SK-N-SH (cell line): ENCODE data around the gene DNAH11. TPM values are rescaled to one million over a fixed set of nuclear protein-coding genes. Genes with fewer than 3 reads are reported as not detected.

Experiments
- CTCF ChIA-PET: fragments of 300-600, 350-600 bp; formaldehyde crosslinking; extraction: SDS; loops from one replicate; lab custom pipeline; 2021; lab: Yijun Ruan, JAX
- POLR2A ChIA-PET: fragments of 350-600 bp; sonication (Branson Sonifier 250); formaldehyde crosslinking; extraction: SDS; loops from one replicate; lab custom pipeline; 2020; ENCODE audit warnings: antibody characterized with exemption, inconsistent platforms; lab: Yijun Ruan, JAX
- DNase-seq: peaks from one replicate; pipeline ENCODE4 v3.0.0; 2012
- H2AFZ ChIP-seq: fragments of 200-600 bp; sonication (generic); 2 replicates; pipeline ENCODE4 v1.8.1; 2016; ENCODE audit warnings: antibody characterized with exemption, mild to moderate bottlenecking, low read depth
- H3F3A ChIP-seq: fragments of 200-600 bp; sonication (generic); replicated peaks from 2 replicates; pipeline ENCODE3; 2016; ENCODE audit warnings: antibody characterized with exemption, mild to moderate bottlenecking; ENCODE audit not compliant: insufficient read depth
- H3K27ac ChIP-seq, 2 experiments: fragments of 200-500 bp in 1 of 2; fragments of 200-600 bp in 1 of 2; sonication (Bioruptor generic) in 1 of 2; sonication (generic), shearing (Covaris generic) in 1 of 2; 2 replicates each; pipeline versions ENCODE4 v1.5.1 to v1.6.1; 2014 to 2016; ENCODE audit warnings: low read depth in 2 of 2, inconsistent platforms in 1 of 2, low read length in 1 of 2, mild to moderate bottlenecking in 1 of 2, mixed read lengths in 1 of 2
- H3K27me3 ChIP-seq: fragments of 200-600 bp; sonication (generic), shearing (Covaris generic); 2 replicates; pipeline ENCODE4 v1.6.1; 2016; ENCODE audit warnings: mixed run types; ENCODE audit not compliant: insufficient read depth
- H3K36me3 ChIP-seq, 2 experiments: fragments of 200-500 bp in 1 of 2; fragments of 200-600 bp in 1 of 2; sonication (Bioruptor generic) in 1 of 2; sonication (generic) in 1 of 2; replicated peaks in 1 of 2; 2 replicates each; pipeline versions ENCODE3 to v1.5.1; 2014 to 2016; ENCODE audit warnings: low read length in 1 of 2, mild to moderate bottlenecking in 1 of 2; ENCODE audit not compliant: insufficient read depth in 2 of 2, control insufficient read depth in 1 of 2
- H3K4me1 ChIP-seq, 2 experiments: fragments of 200-500 bp in 1 of 2; fragments of 200-600 bp in 1 of 2; sonication (Bioruptor generic) in 1 of 2; sonication (generic), shearing (Covaris generic) in 1 of 2; 2 replicates each; pipeline versions ENCODE4 v1.5.1 to v1.6.1; 2014 to 2016; ENCODE audit warnings: low read depth in 1 of 2, low read length in 1 of 2, mixed run types in 1 of 2; ENCODE audit not compliant: insufficient read depth in 2 of 2, control insufficient read depth in 1 of 2
- H3K4me2 ChIP-seq: fragments of 200-600 bp; sonication (generic), shearing (Covaris generic); 2 replicates; pipeline ENCODE4 v1.6.1; 2017; ENCODE audit warnings: mixed run types
- H3K4me3 ChIP-seq, 2 experiments: fragments of 200-500 bp in 1 of 2; fragments of 200-600 bp in 1 of 2; sonication (Bioruptor generic) in 1 of 2; sonication (generic), shearing (Covaris generic) in 1 of 2; 2 replicates each; pipeline versions ENCODE4 v1.5.1 to v1.8.1; 2014 to 2016; ENCODE audit warnings: low read depth in 2 of 2, inconsistent platforms in 1 of 2, low read length in 1 of 2, mild to moderate bottlenecking in 1 of 2, mixed read lengths in 1 of 2, moderate library complexity in 1 of 2
- H3K79me2 ChIP-seq: fragments of 200-600 bp; sonication (generic); 2 replicates; pipeline ENCODE4 v1.8.1; 2017; ENCODE audit warnings: mild to moderate bottlenecking; ENCODE audit not compliant: insufficient read depth
- H3K9ac ChIP-seq: fragments of 200-600 bp; sonication (generic); 2 replicates; pipeline ENCODE4 v1.6.1; 2017; ENCODE audit warnings: mixed run types
- H3K9me2 ChIP-seq: fragments of 200-600 bp; sonication (generic); 2 replicates; pipeline ENCODE4 v1.6.1; 2017; ENCODE audit warnings: mixed run types
- H3K9me3 ChIP-seq: fragments of 200-600 bp; sonication (generic); 2 replicates; pipeline ENCODE4 v1.6.1; 2017; ENCODE audit warnings: mixed run types, mild to moderate bottlenecking, moderate library complexity
- H4K20me1 ChIP-seq: fragments of 200-600 bp; sonication (generic); 2 replicates; pipeline ENCODE4 v1.6.1; 2017; ENCODE audit warnings: mild to moderate bottlenecking, mixed run types; ENCODE audit not compliant: insufficient read depth
- ELF1 ChIP-seq: IDR thresholded peaks from 2 replicates; pipeline ENCODE4 v1.4.0; 2012
- EZH2phosphoT487 ChIP-seq: fragments of 200-600 bp; sonication (generic); IDR thresholded peaks from 2 replicates; pipeline ENCODE4 v1.6.1; 2017; ENCODE audit warnings: low read depth, mixed run types, mild to moderate bottlenecking, antibody characterized with exemption, moderate library complexity, borderline replicate concordance
- FOSL2 ChIP-seq: IDR thresholded peaks from 2 replicates; pipeline ENCODE4 v1.4.0; 2012; ENCODE audit warnings: low read depth, mild to moderate bottlenecking, moderate library complexity, borderline replicate concordance
- FOXJ3 ChIP-seq: sonication (generic); formaldehyde crosslinking; IDR thresholded peaks from 2 replicates; pipeline ENCODE4 v1.5.1; 2020; ENCODE audit warnings: mild to moderate bottlenecking, missing genetic modification reagents
- FOXM1 ChIP-seq: IDR thresholded peaks from 2 replicates; pipeline ENCODE4 v1.4.0; 2012; ENCODE audit warnings: low read depth, mild to moderate bottlenecking
- GABPA ChIP-seq: IDR thresholded peaks from 2 replicates; pipeline ENCODE4 v1.4.0; 2012; ENCODE audit warnings: low read depth, mild to moderate bottlenecking
- IRF3 ChIP-seq: fragments of 150-350 bp; IDR thresholded peaks from 2 replicates; pipeline ENCODE4 v1.6.1; 2016; ENCODE audit warnings: mild to moderate bottlenecking, low read depth, low read length
- JUND ChIP-seq: IDR thresholded peaks from 2 replicates; pipeline ENCODE4 v1.4.0; 2012
- MAX ChIP-seq: IDR thresholded peaks from 2 replicates; pipeline ENCODE4 v1.4.0; 2012; ENCODE audit warnings: low read depth
- MEF2A ChIP-seq: IDR thresholded peaks from 2 replicates; pipeline ENCODE4 v1.4.0; 2012; ENCODE audit warnings: low read depth, borderline replicate concordance
- NFIC ChIP-seq: IDR thresholded peaks from 2 replicates; pipeline ENCODE4 v1.4.0; 2012; ENCODE audit warnings: borderline replicate concordance
- NRF1 ChIP-seq: IDR thresholded peaks from 2 replicates; pipeline ENCODE4 v1.6.1; 2012; ENCODE audit warnings: low read depth, mild to moderate bottlenecking, low read length
- PBX3 ChIP-seq: IDR thresholded peaks from 2 replicates; pipeline ENCODE4; 2012
- RCOR1 ChIP-seq: fragments of 150-350 bp; IDR thresholded peaks from 2 replicates; pipeline ENCODE4 v1.6.1; 2017; ENCODE audit warnings: antibody characterized with exemption, low read length
- REST ChIP-seq: IDR thresholded peaks from 2 replicates; pipeline ENCODE4 v1.6.1; 2012; ENCODE audit warnings: mild to moderate bottlenecking, low read depth, low read length, moderate library complexity
- RFX5 ChIP-seq: IDR thresholded peaks from 2 replicates; pipeline ENCODE4 v1.6.1; 2012; ENCODE audit warnings: mild to moderate bottlenecking, improper control_type of control experiment, low read length
- RXRA ChIP-seq: IDR thresholded peaks from 2 replicates; pipeline ENCODE4 v1.4.0; 2012; ENCODE audit warnings: low read depth, mild to moderate bottlenecking, borderline replicate concordance
- TAF1 ChIP-seq: IDR thresholded peaks from 2 replicates; pipeline ENCODE4 v1.6.1; 2012; ENCODE audit warnings: low read depth, mild to moderate bottlenecking, low read length, moderate library complexity, borderline replicate concordance
- TCF12 ChIP-seq: IDR thresholded peaks from 2 replicates; pipeline ENCODE4 v1.4.0; 2012
- TEAD4 ChIP-seq: IDR thresholded peaks from 2 replicates; pipeline ENCODE4 v1.4.0; 2012; ENCODE audit warnings: mild to moderate bottlenecking, borderline replicate concordance; ENCODE audit not compliant: insufficient read depth
- YY1 ChIP-seq: IDR thresholded peaks from 2 replicates; pipeline ENCODE4 v1.4.0; 2012; ENCODE audit warnings: low read depth, mild to moderate bottlenecking
- WGBS: methylation state at CpG from one replicate; pipeline ENCODE4 v1.1.6; 2017; ENCODE audit warnings: low lambda C conversion rate; 5-methylcytosine and 5-hydroxymethylcytosine counted together
- polyA plus RNA-seq, 3 experiments: library from polyadenylated mRNA; depleted of rRNA; stranded (reverse); fragments of >200 nt; gene quantifications; 2 replicates each; pipeline ENCODE4 v1.2.3, GENCODE V29; 2012

Gene DNAH11
- polyA plus RNA-seq, 1 of the 3 experiments (the other 2 are of a cell fraction): 0.77 TPM

- no peak for DNase-seq
- no peak for TF ChIP-seq JUND
- TF ChIP-seq YY1: no peak
- no peak for TF ChIP-seq RFX5
- TF ChIP-seq FOXJ3: no peak
- no peak for TF ChIP-seq NRF1
- TF ChIP-seq RCOR1: no peak
- TF ChIP-seq TEAD4: no peak
- TF ChIP-seq FOXM1: no peak
- no peak for TF ChIP-seq MAX
- no peak for TF ChIP-seq FOSL2
- no peak for TF ChIP-seq NFIC
- no peak for TF ChIP-seq MEF2A
- no peak for TF ChIP-seq IRF3
- TF ChIP-seq, all 33 proteins: peak for 0
- H3K36me3 ChIP-seq: no peaks in the 10 kb centered on the region
- no peaks in the 10 kb centered on the region for H3K9me2 ChIP-seq
- no peaks in the 10 kb centered on the region for H3F3A ChIP-seq
- H2AFZ ChIP-seq: no peak overlapping the region
- ChIA-PET POLR2A (no interaction called here), CTCF (no interaction called here)
- no peaks in the 10 kb centered on the region for H4K20me1 ChIP-seq
- H3K4me3 ChIP-seq: no peak overlapping the region
- H3K4me2 ChIP-seq: no peak overlapping the region
- H3K79me2 ChIP-seq: no peaks in the 10 kb centered on the region
- H3K9ac ChIP-seq: no peak overlapping the region
- 2% methylated on average over 3 of the region's 3 CpGs for WGBS
- no peaks in the 10 kb centered on the region for H3K4me1 ChIP-seq
- H3K9me3 ChIP-seq: no peaks in the 10 kb centered on the region
- peaks cover 11% of the 10 kb centered on the region; the same call in 1 of the 2 replicates for H3K27me3 ChIP-seq
- H3K27ac ChIP-seq: no peak overlapping the region
Measured at GRCh38 chr7:21754963-21755362, 212.1 kb downstream of the DNAH11 start.

- H4K20me1 ChIP-seq: no peaks in the 10 kb centered on the region
- H3K9me2 ChIP-seq: no peaks in the 10 kb centered on the region
- no peaks in the 10 kb centered on the region for H3K79me2 ChIP-seq
- H3K4me2 ChIP-seq: no peak overlapping the region
- no peak overlapping the region for H3K4me3 ChIP-seq
- peaks cover 14% of the 10 kb centered on the region; the same call in 1 of the 2 replicates for H3K27me3 ChIP-seq
- POLR2A ChIA-PET: no interaction called here
- H3K4me1 ChIP-seq: no peaks in the 10 kb centered on the region
- H3K36me3 ChIP-seq: no peaks in the 10 kb centered on the region
- CTCF ChIA-PET: no interaction called here
- no peaks in the 10 kb centered on the region for H3K9me3 ChIP-seq
- no peak overlapping the region for H3K9ac ChIP-seq
- H3F3A ChIP-seq: no peaks in the 10 kb centered on the region
- 14% methylated on average over 11 of the region's 11 CpGs for WGBS
- H2AFZ ChIP-seq: no peak overlapping the region
- DNase-seq: no peak
- H3K27ac ChIP-seq: no peak overlapping the region
- TF ChIP-seq PBX3 (no peak), EZH2phosphoT487 (no peak), MAX (no peak), TEAD4 (no peak), RXRA (no peak), ELF1 (no peak), GABPA (no peak), REST (no peak), TCF12 (no peak), RCOR1 (no peak), IRF3 (no peak), FOXM1 (no peak), TAF1 (no peak)
Measured at GRCh38 chr7:21757537-21758282, 214.9 kb downstream of the DNAH11 start.
